Liver (tissue), 9 donors: ENCODE results near the gene SLC16A14. TPM values are rescaled to one million over a fixed set of nuclear protein-coding genes. Genes with fewer than 3 reads are reported as not detected.

Source experiments
- DNase-seq: peaks from one replicate; pipeline ENCODE4 v3.0.0-alpha.2; 2017; ENCODE audit warnings: low spot score
- H3K27ac ChIP-seq, 2 donors: one replicate each; pipeline ENCODE4 v1.7.0; 2013; ENCODE audit warnings: inconsistent platforms in 2 of 2, low read length in 2 of 2, control low read depth in 1 of 2, low read depth in 1 of 2, mild to moderate bottlenecking in 1 of 2
- H3K27me3 ChIP-seq, 4 donors: one replicate each; pipeline versions ENCODE4 v1.6.1 to v1.7.0; 2013; ENCODE audit warnings: low read length in 3 of 4, inconsistent platforms in 1 of 4, mild to moderate bottlenecking in 1 of 4, moderate library complexity in 1 of 4; ENCODE audit not compliant: control insufficient read depth in 4 of 4, insufficient read depth in 4 of 4
- H3K36me3 ChIP-seq, 4 donors: one replicate each; pipeline versions ENCODE4 v1.6.1 to v1.7.0; 2013; ENCODE audit warnings: low read length in 3 of 4, mild to moderate bottlenecking in 3 of 4, low read depth in 1 of 4, moderate library complexity in 1 of 4; ENCODE audit not compliant: control insufficient read depth in 4 of 4, insufficient read depth in 3 of 4
- H3K4me1 ChIP-seq, 4 donors: one replicate each; pipeline versions ENCODE4 v1.6.1 to v1.7.0; 2013; ENCODE audit warnings: low read length in 3 of 4, mild to moderate bottlenecking in 3 of 4, moderate library complexity in 1 of 4; ENCODE audit not compliant: control insufficient read depth in 4 of 4, insufficient read depth in 4 of 4
- H3K4me3 ChIP-seq, 3 donors: one replicate each; pipeline versions ENCODE4 v1.6.1 to v1.7.0; 2013; ENCODE audit warnings: low read length in 3 of 3, control low read depth in 1 of 3, low read depth in 1 of 3, mild to moderate bottlenecking in 1 of 3
- H3K9ac ChIP-seq, 2 donors: one replicate each; pipeline ENCODE4 v1.7.0; 2013; ENCODE audit warnings: low read length in 2 of 2, mild to moderate bottlenecking in 2 of 2, moderate library complexity in 2 of 2, control low read depth in 1 of 2, low read depth in 1 of 2
- H3K9me3 ChIP-seq, 4 donors: one replicate each; pipeline versions ENCODE4 v1.6.1 to v1.7.0; 2013; ENCODE audit warnings: low read length in 3 of 4; ENCODE audit not compliant: control insufficient read depth in 4 of 4
- ATF3 ChIP-seq: IDR thresholded peaks from 2 replicates; pipeline ENCODE4 v1.6.1; 2016; ENCODE audit warnings: antibody characterized with exemption
- CTCF ChIP-seq: fragments of 150-350 bp; IDR thresholded peaks from 2 replicates; pipeline ENCODE4 v1.5.1; 2017; ENCODE audit warnings: improper control_type of control experiment, low read depth, low read length; ENCODE audit not compliant: missing input control
- EGR1 ChIP-seq, 2 donors: IDR thresholded peaks; 2 replicates each; pipeline ENCODE4 v1.6.1; 2016 to 2018; ENCODE audit warnings: antibody characterized with exemption in 2 of 2, low read depth in 2 of 2
- FOXA1 ChIP-seq: IDR thresholded peaks from 2 replicates; pipeline ENCODE4 v1.6.1; 2016; ENCODE audit warnings: antibody characterized with exemption
- FOXA2 ChIP-seq: IDR thresholded peaks from 2 replicates; pipeline ENCODE4 v1.6.1; 2016; ENCODE audit warnings: antibody characterized with exemption
- GABPA ChIP-seq, 2 donors: IDR thresholded peaks in 1 of 2; conservative IDR thresholded peaks in 1 of 2; 2 replicates each; pipeline ENCODE4 v1.6.1; 2016; ENCODE audit warnings: antibody characterized with exemption in 2 of 2, mild to moderate bottlenecking in 1 of 2, moderate library complexity in 1 of 2
- HNF4A ChIP-seq, 2 donors: conservative IDR thresholded peaks; 2 replicates each; pipeline ENCODE4 v1.6.1; 2016; ENCODE audit warnings: antibody characterized with exemption in 2 of 2, mild to moderate bottlenecking in 2 of 2
- HNF4G ChIP-seq: IDR thresholded peaks from 2 replicates; pipeline ENCODE4 v1.6.1; 2016; ENCODE audit warnings: antibody characterized with exemption
- JUND ChIP-seq, 2 donors: IDR thresholded peaks; 2 replicates each; pipeline ENCODE4 v1.6.1; 2016; ENCODE audit warnings: antibody characterized with exemption in 2 of 2
- MAX ChIP-seq: IDR thresholded peaks from 2 replicates; pipeline ENCODE4 v1.6.1; 2016; ENCODE audit warnings: antibody characterized with exemption
- NR2F2 ChIP-seq: IDR thresholded peaks from 2 replicates; pipeline ENCODE4 v1.6.1; 2016; ENCODE audit warnings: antibody characterized with exemption
- RAD21 ChIP-seq, 2 donors: IDR thresholded peaks; 2 replicates each; pipeline ENCODE4 v1.6.1; 2016; ENCODE audit warnings: antibody characterized with exemption in 2 of 2, mild to moderate bottlenecking in 2 of 2
- REST ChIP-seq: IDR thresholded peaks from 2 replicates; pipeline ENCODE4 v1.6.1; 2016; ENCODE audit warnings: antibody characterized with exemption, mild to moderate bottlenecking
- RXRA ChIP-seq, 2 donors: IDR thresholded peaks; 2 replicates each; pipeline ENCODE4 v1.6.1; 2017 to 2018; ENCODE audit warnings: antibody characterized with exemption in 2 of 2, mild to moderate bottlenecking in 1 of 2
- SP1 ChIP-seq: IDR thresholded peaks from 2 replicates; pipeline ENCODE4 v1.6.1; 2018; ENCODE audit warnings: antibody characterized with exemption, mild to moderate bottlenecking
- TAF1 ChIP-seq: conservative IDR thresholded peaks from 2 replicates; pipeline ENCODE4 v1.6.1; 2016; ENCODE audit warnings: antibody characterized with exemption, mild to moderate bottlenecking
- ZBTB33 ChIP-seq: IDR thresholded peaks from 2 replicates; pipeline ENCODE4 v1.6.1; 2016; ENCODE audit warnings: antibody characterized with exemption
- WGBS: extraction: QIAGEN DNeasy Blood & Tissue Kit; methylation state at CpG from one replicate; pipeline ENCODE4 v1.1.7; 2013; 5-methylcytosine and 5-hydroxymethylcytosine counted together
- polyA plus RNA-seq, 2 donors: library from polyadenylated mRNA; stranded (reverse) in 1 of 2; unstranded in 1 of 2; fragments of 200-250 nt in 1 of 2; fragments of >200 nt in 1 of 2; fragmentation: Nextera tagmentation in 1 of 2; extraction: Ambion mirVana in 1 of 2; gene quantifications; one replicate each; pipeline versions ENCODE4 v1.2.1 to v1.2.3, GENCODE V29; 2013 to 2015
- total RNA-seq, 2 donors: library from RNA; depleted of rRNA; stranded (reverse); fragments of >200 nt; gene quantifications; one replicate each; pipeline ENCODE4 v1.2.3, GENCODE V29; 2014
- donor health status: healthy.
- donor health status: healthy.
- donor health status: healthy.
- donor health status: healthy.
- donor health status: healthy.

SLC16A14 gene
- total and polyA plus RNA-seq, 4 donors = 0.28 to 3.7 (median 1.1) TPM

- no peak overlapping the region for H3K9ac ChIP-seq
- 94% methylated on average over 10 of the region's 10 CpGs for WGBS
- no peaks in the 10 kb centered on the region for H3K9me3 ChIP-seq
- no peaks in the 10 kb centered on the region for H3K27me3 ChIP-seq
- H3K4me1 ChIP-seq = no peaks in the 10 kb centered on the region
- no peak overlapping the region for H3K4me3 ChIP-seq
- DNase-seq = no peak
- no peak overlapping the region for H3K27ac ChIP-seq
- H3K36me3 ChIP-seq = no peaks in the 10 kb centered on the region
- TF ChIP-seq ATF3 = no peak
- no peak for TF ChIP-seq HNF4A (conservative IDR thresholded peaks at IDR 0.05)
- no peak for TF ChIP-seq RAD21 (IDR thresholded peaks at IDR 0.05)
- TF ChIP-seq CTCF = no peak
- TF ChIP-seq RXRA (IDR thresholded peaks at IDR 0.05) = no peak
- no peak for TF ChIP-seq ZBTB33
- no peak for TF ChIP-seq GABPA (IDR thresholded peaks at IDR 0.05 in 1 of 2, conservative IDR thresholded peaks at IDR 0.05 in 1 of 2)
- no peak for TF ChIP-seq MAX
- no peak for TF ChIP-seq FOXA2
- TF ChIP-seq SP1 = no peak
- no peak for TF ChIP-seq FOXA1
- no peak for TF ChIP-seq REST
- TF ChIP-seq JUND (IDR thresholded peaks at IDR 0.05) = no peak
- no peak for TF ChIP-seq TAF1
- no peak for TF ChIP-seq NR2F2
- TF ChIP-seq HNF4G = no peak
- TF ChIP-seq EGR1 (IDR thresholded peaks at IDR 0.05; ENCODE audit: low read depth in 2 of 2) = no peak
These were observed 56.3 kb downstream of the SLC16A14 start for GRCh38 chr2:230012267-230012884.
